Stimulated activated CD4-positive, alpha-beta T cell treated with anti-CD3 and anti-CD28 coated beads, TNF-alpha, amount 100 ng/mL, for 24 hours (primary cell): ENCODE data around the gene WDR88.
"Not testable (repeated sequence)": the region's sequence is repeated elsewhere in the genome, so short reads cannot be mapped to it uniquely, and the experiment has no call there.

Experiments used
- DNase-seq, 3 experiments: peaks; one replicate each; pipeline ENCODE4 v3.0.0-alpha.2; 2020; ENCODE audit warnings: low read depth in 3 of 3

Gene WDR88

DNA sequence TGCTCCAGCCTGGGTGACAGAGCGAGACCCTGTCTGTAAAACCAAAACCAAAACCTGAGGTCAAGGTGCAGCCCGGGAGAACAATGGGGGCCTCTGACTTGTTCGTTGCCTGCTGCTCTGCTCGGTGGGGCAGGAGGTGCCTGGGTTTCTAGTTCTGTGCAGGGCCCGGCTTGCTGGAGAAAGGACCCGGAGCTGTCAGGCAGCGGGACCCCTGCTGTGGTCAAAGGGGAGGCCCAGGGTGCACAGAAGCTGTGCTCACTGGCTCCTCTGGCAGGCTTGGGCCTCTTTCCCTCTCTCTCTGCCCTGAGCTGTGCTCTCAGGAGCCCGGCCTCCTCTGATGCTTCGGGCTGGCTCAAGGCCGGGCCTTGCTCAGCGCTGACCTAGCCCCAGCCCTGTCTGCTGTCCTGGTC, 65.7 kb downstream of the WDR88 start:
- no peak for DNase-seq

DNA sequence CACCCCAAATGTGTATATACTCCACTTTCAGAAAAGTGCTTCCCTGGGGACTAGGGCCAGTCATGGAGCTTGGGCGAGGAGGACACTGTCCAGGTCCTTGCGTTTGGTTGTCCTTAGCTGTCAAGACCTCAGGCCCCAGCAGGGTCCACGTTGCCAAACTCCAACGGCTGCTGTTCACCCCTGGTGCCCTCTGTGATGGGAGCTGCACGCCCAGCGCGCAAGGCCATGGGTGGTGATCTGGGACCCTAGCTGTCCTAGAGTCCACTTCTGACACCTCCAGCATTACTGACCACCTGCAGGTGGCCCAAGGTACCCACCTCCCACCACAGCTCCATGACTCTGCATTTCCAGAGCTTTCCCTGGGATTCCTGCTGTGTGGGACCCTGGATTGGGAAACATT, 66.3 kb downstream of the WDR88 start:
- no peak for DNase-seq

DNA sequence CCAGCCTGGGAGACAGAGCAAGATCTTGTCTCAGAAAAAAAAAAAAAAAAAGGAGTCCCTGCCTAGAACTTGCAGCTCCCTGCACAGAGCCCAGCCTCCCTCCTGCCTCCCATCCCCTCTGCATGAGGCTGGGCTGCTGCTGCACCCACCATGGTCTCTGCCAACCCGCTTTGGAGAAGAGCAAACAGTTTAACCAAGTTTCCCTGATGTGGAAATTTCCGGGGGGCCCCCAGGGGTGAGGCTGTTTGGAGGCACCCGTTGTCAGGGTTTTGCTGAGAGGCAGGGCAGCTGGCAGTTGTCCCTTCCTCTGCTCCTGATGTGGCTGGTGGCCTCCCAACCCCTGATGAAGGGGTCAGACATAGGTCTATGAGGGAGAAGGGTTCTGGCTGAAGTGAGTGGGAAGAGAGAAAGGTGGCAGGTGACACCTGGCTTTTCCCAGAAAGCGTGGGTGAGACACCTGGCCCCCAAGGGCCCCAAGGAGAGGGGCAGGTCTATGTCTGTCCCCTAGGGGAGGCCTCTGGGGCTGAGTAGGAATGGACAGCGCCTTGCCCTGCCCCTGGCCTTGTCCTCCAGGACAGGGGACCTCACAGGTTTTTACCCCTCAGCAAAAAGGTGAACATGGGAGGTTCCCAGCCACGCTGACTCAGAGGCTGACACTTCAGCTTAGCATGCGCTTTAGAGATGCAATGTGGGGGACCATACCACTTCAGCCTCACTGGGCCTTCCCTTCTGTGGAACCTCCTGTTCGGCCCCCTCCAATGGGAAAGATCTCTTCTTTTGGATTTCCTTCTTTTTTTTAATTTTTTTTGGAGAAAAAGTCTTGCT, 67.7 kb downstream of the WDR88 start:
- no peak for DNase-seq

DNA sequence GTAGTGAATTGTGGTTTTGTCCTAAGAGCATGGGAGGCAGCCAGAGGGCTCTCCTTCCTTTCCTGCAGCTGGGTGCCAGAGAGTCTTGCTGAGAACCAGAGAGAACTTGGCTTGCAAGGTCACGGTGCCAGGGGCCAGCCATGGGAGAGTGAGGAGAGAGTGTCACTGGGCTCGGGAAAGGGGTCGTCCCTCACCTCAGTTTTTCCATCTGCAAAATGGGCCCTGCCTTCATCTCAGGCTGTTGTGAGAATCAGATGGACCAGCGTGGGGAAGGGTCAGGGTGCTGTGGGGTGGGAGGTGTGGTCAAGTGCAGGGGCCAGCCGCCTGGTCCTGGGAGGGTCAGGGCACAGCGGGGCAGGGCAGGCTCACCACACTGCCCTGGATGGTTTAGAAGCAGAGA, 69.6 kb downstream of the WDR88 start:
- DNase-seq, result no peak

DNA sequence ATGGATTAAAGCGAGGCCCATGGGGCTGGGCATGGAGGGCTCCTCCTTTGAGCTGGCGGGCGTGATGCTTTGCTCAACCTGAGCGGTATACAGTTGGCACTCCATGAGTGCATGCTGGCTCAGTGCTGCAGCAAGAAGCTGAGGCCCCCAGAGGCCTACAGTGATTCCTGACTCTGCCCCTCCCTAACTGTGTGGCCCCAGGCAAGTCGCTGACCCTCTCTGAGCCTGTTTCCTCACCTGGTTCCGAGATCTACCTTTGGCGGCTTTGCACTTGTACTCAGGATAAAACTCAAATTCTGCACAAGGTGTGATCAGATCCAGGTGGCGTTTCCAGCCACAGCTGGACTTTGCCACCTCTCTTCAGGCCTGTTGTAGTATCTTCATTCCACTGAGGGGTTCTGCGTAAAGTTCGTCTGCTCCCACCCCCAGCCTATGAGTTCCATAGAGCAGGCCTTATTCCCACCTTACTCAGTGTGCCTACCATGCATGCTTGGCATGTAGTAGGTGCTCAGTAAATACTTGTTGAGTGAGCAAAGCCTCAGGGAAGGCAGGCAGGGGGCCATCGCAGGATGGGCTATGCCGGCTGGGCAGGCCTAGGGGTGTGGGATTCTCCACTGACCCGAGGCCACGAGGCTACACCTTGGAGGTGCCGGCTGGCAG, 70.1 kb downstream of the WDR88 start:
- DNase-seq, result no peak

DNA sequence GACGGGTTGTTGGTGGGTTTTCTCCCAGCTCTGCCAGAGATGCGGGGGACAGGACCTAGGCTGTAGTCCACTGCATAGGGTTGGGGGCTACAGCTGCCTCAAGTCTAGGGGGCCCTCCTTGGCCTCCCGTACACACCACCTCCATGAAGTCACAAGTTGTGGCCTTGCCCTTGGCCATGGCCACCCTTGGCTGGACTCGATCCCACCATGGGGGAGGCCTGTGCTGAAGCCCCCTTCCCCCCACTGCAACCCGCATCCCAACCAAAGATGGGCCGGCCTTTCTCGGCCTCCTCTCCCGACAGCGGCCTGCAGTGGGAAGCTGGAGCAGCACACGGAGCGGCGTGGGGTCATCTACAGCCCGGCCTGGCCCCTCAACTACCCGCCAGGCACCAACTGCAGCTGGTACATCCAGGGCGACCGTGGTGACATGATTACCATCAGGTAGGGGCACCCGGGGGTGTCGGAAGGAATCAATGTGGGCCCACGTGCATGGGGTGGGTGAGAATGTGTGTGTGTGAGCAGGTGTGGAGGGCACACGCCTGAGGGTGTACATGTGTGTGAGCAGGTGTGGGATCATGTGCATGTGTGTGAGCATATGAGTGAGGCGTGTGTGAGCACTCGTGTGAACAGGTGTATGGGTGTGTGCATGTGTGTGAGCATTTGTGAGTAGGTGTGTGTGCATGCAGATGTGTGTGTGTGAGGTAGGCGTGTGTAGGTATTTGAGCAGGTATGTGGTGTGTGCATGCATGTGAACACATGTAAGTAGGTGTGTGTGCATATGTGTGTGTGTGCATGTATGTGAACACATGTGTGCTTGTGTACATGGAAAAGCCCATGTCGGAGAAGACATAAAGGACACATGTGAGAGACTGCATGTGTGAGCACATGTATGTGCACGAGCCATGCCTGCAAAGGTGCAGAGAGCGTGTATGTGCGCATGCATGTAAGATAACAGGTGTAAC, 70.9 kb downstream of the WDR88 start:
- no peak for DNase-seq

DNA sequence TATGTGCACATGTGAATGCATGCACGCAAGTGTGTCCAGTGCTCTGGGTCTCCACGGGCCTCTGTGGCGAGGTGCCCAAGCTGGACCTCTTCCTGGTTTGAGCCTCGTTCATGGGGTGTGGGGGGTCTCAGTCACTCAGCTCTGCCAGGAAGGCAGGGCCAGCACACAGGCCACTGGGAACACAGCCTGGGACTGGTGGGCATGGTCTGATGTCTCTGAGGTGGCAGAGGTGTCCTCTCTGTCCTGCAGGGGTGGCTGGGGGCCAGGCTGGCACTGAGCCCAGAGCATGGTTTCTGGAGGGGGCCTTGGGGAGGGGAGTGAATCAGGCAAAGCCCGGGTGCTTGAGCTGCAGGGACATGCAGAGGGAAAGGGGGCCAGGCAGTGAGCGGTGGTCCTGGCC, 71.6 kb downstream of the WDR88 start:
- DNase-seq, result no peak

DNA sequence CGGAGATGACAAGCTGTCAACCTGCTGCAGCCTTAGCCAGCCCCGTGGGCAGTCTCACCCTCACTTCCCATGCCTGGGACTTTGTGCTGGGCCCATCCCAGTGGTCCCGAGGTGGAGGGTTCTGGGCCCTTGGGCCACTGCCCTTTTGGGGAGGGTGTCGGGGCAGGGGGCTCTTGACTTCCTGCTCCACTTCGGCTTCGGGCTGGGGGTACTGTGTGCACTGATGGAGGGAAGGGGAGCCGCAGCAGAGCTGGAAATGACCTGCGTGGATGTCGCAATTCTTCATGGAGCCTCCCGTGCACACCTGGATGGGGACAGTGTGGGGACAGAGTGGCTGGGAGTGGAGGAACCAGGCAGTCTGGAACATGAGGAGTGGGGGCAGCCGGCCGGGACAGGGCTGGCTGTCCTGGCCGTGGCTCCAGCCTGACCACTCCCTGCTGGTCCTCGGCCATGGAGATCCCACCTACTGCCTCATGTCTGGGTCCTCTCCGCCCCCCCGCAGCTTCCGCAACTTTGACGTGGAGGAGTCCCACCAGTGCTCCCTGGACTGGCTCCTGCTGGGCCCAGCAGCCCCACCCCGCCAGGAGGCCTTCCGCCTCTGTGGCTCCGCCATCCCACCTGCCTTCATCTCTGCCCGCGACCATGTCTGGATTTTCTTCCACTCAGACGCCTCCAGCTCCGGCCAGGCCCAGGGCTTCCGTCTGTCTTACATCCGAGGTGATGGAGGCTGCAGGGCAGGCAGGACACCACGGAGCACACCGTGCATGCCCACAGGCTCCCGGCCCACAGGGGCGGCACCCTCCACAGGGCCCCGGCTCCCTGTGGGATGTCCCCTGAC, 72.4 kb downstream of the WDR88 start:
- DNase-seq, result no peak

DNA sequence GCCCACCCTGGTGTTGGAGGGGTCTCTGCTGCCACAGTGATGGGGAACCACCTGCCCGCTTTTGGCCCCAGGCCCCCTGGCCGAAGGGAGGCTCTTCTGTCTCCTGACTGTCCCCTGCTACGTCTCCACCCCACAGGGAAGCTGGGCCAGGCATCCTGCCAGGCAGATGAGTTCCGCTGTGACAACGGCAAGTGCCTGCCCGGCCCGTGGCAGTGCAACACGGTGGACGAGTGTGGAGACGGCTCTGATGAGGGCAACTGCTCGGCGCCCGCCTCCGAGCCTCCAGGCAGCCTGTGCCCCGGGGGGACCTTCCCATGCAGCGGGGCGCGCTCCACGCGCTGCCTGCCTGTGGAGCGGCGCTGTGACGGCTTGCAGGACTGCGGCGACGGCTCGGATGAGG, 73.2 kb downstream of the WDR88 start:
- DNase-seq, result no peak

DNA sequence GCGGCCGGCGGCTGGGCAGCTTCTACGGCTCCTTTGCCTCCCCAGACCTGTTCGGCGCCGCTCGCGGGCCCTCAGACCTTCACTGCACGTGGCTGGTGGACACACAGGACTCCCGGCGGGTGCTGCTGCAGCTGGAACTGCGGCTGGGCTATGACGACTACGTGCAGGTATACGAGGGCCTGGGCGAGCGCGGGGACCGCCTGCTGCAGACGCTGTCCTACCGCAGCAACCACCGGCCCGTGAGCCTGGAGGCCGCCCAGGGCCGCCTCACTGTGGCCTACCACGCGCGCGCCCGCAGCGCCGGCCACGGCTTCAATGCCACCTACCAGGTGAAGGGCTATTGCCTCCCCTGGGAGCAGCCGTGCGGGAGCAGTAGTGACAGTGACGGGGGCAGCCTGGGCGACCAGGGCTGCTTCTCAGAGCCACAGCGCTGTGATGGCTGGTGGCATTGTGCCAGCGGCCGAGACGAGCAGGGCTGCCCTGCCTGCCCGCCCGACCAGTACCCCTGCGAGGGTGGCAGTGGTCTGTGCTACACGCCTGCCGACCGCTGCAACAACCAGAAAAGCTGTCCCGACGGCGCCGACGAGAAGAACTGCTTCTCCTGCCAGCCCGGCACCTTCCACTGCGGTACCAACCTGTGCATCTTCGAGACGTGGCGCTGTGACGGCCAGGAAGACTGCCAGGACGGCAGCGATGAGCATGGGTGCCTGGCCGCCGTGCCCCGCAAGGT, 73.8 kb downstream of the WDR88 start:
- no peak for DNase-seq

DNA sequence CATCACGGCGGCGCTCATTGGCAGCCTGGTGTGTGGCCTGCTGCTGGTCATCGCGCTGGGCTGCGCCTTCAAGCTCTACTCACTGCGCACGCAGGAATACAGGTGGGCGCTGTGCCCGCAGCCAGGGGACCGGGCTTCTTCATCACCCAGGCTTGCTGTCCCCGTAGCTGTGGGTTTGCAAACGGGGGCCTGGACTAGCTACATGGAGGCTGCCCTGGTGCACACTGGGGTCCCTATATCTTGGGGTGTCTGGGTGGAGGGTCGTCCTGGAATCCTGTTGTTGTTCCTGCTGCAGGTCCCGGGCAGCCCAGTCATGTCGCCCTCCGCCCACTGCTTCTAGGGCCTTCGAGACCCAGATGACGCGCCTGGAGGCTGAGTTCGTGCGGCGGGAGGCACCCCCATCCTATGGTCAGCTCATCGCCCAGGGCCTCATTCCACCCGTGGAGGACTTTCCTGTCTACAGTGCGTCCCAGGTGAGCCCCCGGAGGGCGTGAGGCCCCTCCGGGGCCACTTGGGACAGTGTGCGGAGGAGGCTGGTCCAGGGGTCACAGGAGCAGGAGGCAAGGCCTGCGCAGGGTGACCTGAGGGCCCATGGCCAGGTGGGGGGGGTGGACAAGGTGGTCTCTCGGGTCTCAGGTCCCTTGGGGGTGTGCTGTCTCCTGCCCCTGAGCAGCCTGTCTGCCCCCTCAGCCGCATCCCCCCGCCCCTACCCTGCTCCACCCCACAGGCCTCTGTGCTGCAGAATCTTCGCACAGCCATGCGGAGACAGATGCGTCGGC, 74.5 kb downstream of the WDR88 start:
- DNase-seq, result no peak

DNA sequence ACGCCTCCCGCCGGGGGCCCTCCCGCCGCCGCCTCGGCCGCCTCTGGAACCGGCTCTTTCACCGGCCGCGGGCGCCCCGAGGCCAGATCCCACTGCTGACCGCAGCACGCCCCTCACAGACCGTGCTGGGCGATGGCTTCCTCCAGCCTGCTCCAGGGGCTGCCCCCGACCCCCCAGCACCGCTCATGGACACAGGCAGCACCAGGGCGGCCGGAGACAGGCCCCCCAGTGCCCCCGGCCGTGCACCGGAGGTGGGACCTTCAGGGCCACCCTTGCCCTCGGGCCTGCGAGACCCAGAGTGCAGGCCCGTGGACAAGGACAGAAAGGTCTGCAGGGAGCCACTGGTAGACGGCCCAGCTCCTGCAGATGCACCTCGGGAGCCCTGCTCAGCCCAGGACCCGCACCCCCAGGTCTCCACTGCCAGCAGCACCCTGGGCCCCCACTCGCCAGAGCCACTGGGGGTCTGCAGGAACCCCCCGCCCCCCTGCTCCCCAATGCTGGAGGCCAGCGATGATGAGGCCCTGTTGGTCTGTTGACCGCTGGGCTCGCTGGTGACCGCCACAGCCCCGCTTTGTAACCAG, 75.2 kb downstream of the WDR88 start:
- DNase-seq, result no peak

DNA sequence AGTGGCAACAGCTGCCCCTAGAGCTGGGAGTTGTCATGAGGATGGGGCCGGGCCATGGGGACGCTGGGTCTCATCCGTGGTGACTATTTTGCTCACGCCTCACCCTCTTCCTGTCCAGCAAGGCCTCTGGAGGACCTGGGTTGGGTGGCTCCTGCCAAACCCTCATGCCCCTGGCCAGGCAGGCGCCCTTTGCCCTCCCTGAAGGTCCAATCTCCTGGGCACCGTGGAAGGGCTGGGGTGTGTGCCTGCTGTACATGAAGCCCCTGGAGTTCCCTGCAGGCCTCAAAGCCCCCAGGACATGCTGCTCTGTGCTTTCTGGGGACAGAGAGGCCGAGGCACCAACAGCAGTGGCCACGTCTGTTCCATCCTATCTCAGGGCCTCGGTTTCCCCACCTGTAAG, 76.0 kb downstream of the WDR88 start:
- DNase-seq, result no peak

DNA sequence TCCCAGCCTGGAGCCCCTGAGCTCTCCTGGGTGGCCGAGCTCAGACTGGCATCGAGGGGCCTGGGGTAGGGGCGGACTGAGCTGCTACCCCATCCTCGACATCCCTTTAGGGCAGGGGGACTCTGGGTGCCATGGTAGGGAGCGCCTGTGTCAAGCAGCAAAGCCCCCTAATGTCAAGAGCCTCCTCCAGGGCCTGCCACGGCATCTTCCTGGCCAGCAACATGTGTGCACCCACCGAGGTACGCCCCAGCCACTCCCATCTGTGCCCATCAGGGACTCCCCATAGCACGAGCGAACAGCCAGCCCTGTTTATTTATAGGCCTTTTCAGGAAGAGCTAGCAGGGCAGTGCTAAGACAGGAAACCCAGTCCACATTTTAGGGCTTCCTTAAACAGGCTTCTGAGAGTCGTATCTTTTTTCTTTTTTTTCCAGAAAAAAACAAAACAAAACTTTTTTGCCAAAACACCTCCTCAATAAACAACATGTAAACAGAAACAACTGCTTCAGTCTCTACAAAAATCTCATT, 76.5 kb downstream of the WDR88 start:
- no peak for DNase-seq

DNA sequence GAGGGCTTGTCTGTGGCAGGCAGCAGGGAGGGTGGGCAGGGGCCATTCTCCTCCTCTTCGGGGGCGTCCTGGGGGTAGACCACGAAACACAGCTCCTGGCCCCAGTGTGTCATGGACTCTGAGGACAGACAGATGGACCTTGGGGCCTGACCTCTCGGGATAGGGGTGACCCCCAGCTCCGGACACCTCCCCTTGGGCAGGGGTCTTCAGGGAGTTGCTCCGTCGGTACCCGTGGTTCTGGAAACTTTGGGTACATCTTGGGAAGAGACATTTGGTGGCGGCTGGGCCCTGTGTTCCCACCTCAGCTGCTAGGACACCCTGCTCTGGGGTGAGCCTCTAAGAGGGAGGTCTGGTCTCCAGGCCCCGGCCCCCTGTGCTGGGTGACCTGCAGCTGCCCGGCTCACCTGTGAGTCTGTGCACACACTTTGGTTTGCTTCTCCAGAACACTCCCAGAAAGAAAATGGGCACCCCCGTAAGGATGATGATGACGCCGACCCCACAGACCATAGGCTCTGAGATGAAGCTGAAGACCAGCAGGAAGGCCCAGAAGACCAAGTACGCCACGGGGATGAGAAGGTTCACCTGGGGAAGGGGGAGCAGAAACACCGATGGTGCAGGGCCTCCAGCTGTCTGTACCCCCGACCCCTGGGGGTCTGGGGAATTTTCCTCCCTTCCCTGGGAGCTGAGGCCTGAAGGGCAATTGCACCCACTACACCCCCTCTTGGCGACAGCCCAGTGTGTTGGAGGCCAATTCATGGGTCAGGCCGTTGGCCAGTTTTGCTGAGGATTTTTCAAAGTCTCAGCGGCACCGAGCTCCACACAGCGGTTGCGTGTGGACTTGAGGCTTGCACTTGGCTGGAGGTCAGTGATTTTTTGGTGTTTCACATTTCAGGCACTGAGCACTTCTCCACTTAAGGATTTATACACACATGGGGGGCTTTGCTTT, 77.3 kb downstream of the WDR88 start:
- DNase-seq, result no peak

DNA sequence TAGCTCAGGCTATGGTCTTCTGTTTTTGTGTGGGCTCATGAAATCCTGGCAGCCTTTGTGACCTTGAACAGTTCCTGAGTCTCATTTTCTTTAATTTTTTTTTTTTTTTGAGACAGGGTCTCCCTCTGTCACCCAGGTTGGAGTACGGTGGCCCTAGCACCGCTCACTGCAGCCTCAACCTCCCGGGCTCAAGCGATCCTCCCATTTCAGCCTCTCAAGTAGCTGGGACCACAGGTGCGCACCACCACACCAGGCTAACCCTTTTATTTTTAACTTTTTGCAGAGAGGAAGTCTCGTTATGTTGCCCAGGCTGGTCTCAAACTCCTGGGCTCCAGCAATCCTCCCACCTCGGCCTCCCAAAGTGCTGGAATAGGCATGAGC, 77.9 kb downstream of the WDR88 start:
- DNase-seq, result not testable (repeated sequence)

DNA sequence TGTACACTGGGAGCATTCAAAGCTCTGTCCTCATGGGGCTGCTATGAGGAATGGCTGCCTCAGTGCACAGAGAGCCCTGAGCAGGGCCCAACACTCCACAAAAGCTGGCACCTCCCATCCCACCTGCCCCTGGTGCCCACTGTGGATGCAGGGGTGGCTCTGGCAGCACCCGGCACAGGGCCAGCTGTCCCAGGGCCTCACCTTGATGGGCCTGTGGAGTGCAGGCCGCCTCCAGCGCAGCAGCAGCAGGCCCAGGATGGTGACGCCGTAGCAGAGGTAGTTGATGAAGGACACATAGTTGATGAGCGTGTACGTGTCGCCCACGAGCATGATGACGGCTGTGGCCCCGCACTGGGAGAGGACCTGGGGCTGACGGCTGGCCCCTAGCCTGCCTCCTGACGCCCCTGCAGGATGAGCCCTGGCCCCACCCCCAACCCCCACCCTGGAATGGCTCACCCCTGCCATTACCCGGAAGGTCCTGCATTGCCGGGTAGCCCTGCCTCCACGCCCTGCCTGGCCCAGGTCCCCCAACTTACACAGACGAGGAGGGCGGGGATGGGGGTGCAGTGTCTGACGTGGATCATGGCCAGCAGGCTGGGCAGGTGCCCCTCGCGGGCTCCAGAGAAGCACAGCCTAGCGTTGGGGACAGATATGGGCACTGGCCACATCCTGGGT, 78.5 kb downstream of the WDR88 start:
- no peak for DNase-seq
